Endothelial cell of umbilical vein (primary cell): ENCODE results near the gene BBX. TPM values are rescaled to one million over a fixed set of nuclear protein-coding genes. Genes with fewer than 3 reads are reported as not detected.

Source experiments
- BruUV-seq: library from RNA; stranded (reverse); fragments of 400-500 nt; replicated peaks from 2 replicates; lab custom pipeline; 2021; lab: Mats Ljungman, UMichigan
- CTCF ChIA-PET: fragments of 300-600, 350-600 bp; sonication (Branson Sonifier 250); formaldehyde crosslinking; loops from one replicate; lab custom pipeline; 2021; ENCODE audit warnings: antibody characterized with exemption, inconsistent platforms; lab: Charles Lee
- POLR2A ChIA-PET: fragments of 300-600, 350-600 bp; sonication (Branson Sonifier 250); formaldehyde crosslinking; loops from one replicate; lab custom pipeline; 2021; ENCODE audit warnings: antibody characterized with exemption, inconsistent platforms; lab: Charles Lee
- DNase-seq: peaks from one replicate; pipeline ENCODE4 v3.0.0-alpha.2; 2011; ENCODE audit warnings: low read depth, low spot score
- FAIRE-seq: peaks from 2 replicates; lab custom pipeline; 2011; peaks lifted over from hg19 to GRCh38; lab: Jason Lieb, UNC
- H2AFZ ChIP-seq: 2 replicates; pipeline ENCODE4 v1.6.0; 2012; ENCODE audit warnings: low read depth, low read length, control low read depth, inconsistent platforms
- H3K27ac ChIP-seq: 2 replicates; pipeline ENCODE4 v1.5.1; 2011; ENCODE audit warnings: low read depth, mild to moderate bottlenecking, control low read depth, low read length, moderate library complexity; ENCODE audit not compliant: insufficient read depth
- H3K27me3 ChIP-seq, 2 experiments: 2 replicates each; pipeline versions ENCODE4 v1.6.0 to v1.6.1; 2011; ENCODE audit warnings: low read length in 2 of 2, mixed read lengths in 1 of 2; ENCODE audit not compliant: control insufficient read depth in 2 of 2, insufficient read depth in 2 of 2
- H3K36me3 ChIP-seq, 2 experiments: 2 replicates in 1 of 2; 3 replicates in 1 of 2; pipeline ENCODE4 v1.5.1; 2011; ENCODE audit warnings: low read length in 2 of 2, mild to moderate bottlenecking in 1 of 2, moderate library complexity in 1 of 2; ENCODE audit not compliant: control insufficient read depth in 2 of 2, insufficient read depth in 2 of 2; ENCODE audit errors: extremely low read depth in 1 of 2
- H3K4me1 ChIP-seq: 3 replicates; pipeline ENCODE4 v1.5.1; 2011; ENCODE audit warnings: mild to moderate bottlenecking, low read length; ENCODE audit not compliant: control insufficient read depth, insufficient read depth; ENCODE audit errors: extremely low read depth
- H3K4me2 ChIP-seq: 2 replicates; pipeline ENCODE4 v1.6.1; 2011; ENCODE audit warnings: low read length, control low read depth, mixed read lengths; ENCODE audit not compliant: insufficient read depth
- H3K4me3 ChIP-seq, 3 experiments: fragments of 200-600 bp in 1 of 3; sonication (generic), shearing (Covaris generic) in 1 of 3; replicated peaks in 1 of 3; 2 replicates each; pipeline ENCODE4 v1.5.1; 2011 to 2016; ENCODE audit warnings: control low read depth in 3 of 3, low read length in 3 of 3, mild to moderate bottlenecking in 2 of 3, inconsistent platforms in 1 of 3, low read depth in 1 of 3, moderate library complexity in 1 of 3; ENCODE audit not compliant: insufficient read depth in 1 of 3
- H3K79me2 ChIP-seq: 2 replicates; pipeline ENCODE4 v1.6.0; 2012; ENCODE audit warnings: low read length, inconsistent platforms; ENCODE audit not compliant: control insufficient read depth, insufficient read depth
- H3K9ac ChIP-seq: replicated peaks from 2 replicates; pipeline ENCODE3; 2011; ENCODE audit warnings: low read length, control low read depth; ENCODE audit not compliant: insufficient read depth; ENCODE audit errors: extremely low read depth
- H3K9me1 ChIP-seq: replicated peaks from 3 replicates; pipeline ENCODE4 v1.6.0; 2011; ENCODE audit warnings: mild to moderate bottlenecking, low read length; ENCODE audit not compliant: control insufficient read depth, insufficient read depth; ENCODE audit errors: extremely low read depth
- H3K9me3 ChIP-seq: replicated peaks from 2 replicates; pipeline ENCODE4 v1.5.1; 2012; ENCODE audit warnings: low read length, inconsistent platforms; ENCODE audit not compliant: control insufficient read depth, insufficient read depth
- H4K20me1 ChIP-seq: replicated peaks from 2 replicates; pipeline ENCODE3; 2011; ENCODE audit warnings: mild to moderate bottlenecking, low read length; ENCODE audit not compliant: control insufficient read depth, insufficient read depth; ENCODE audit errors: extremely low read depth
- CTCF ChIP-seq, 2 donors: IDR thresholded peaks; 1 replicate in 1 of 2; 2 replicates in 1 of 2; pipeline ENCODE4 v1.5.1; 2011; ENCODE audit warnings: low read length in 2 of 2, mild to moderate bottlenecking in 2 of 2, moderate library complexity in 2 of 2, control low read depth in 1 of 2, inconsistent platforms in 1 of 2, low read depth in 1 of 2; ENCODE audit not compliant: insufficient read depth in 1 of 2; ENCODE audit errors: extremely low read depth in 1 of 2
- MAX ChIP-seq: IDR thresholded peaks from 2 replicates; pipeline ENCODE4 v1.6.1; 2011; ENCODE audit not compliant: insufficient read depth, insufficient read length
- dilution Hi-C: fragments of 300-500 bp; cut with MboI; formaldehyde crosslinking; loops from one replicate; pipeline ENCODE4 v1.15.0; 2019; ENCODE audit warnings: low sequenced_read_pairs; ENCODE audit not compliant: extremely low pct_ligation_motif_present
- intact Hi-C: fragments of 100-400 bp; cut with micrococcal nuclease; formaldehyde crosslinking; loops from one replicate; pipeline ENCODE4 v1.10.0; 2022
- polyA plus RNA-seq, 4 experiments: library from polyadenylated mRNA; depleted of rRNA in 3 of 4; stranded (reverse) in 3 of 4; unstranded in 1 of 4; fragments of >200 nt; gene quantifications; 2 replicates each; pipeline versions ENCODE4 v1.2.1 to v1.2.3, GENCODE V29; 2011 to 2012; ENCODE audit warnings: missing spikeins in 1 of 4
- total RNA-seq: library from RNA; stranded (reverse); gene quantifications from 2 replicates; pipeline ENCODE4 v1.2.3, GENCODE V29; 2021

Gene BBX
- total and polyA plus RNA-seq, 2 donors (not counting 3 experiments of a cell fraction or from before 2014, with no cell fraction given) = 21.4 to 43.4 TPM

- DNase-seq = no peak
- CTCF ChIA-PET = interaction anchor here (1.0 to 2.3 kb wide), 3 partner anchors 9 to 683 kb away, joined by 4 to 7 read pairs (median 4); no protein-coding TSS in a partner anchor
These were observed 272.1 kb downstream of the BBX start for GRCh38 chr3:107794664-107795443.

More at GRCh38 chr3:107794664-107795443, 272.1 kb downstream of the BBX start:
- Histone ChIP-seq H3K9me3 (no peaks in the 10 kb centered on the region), H3K36me3 (peaks cover 0 to 7% of the 10 kb centered on the region in 2 experiments), H3K9ac (no peak overlapping the region), H3K9me1 (no peaks in the 10 kb centered on the region), H2AFZ (no peak overlapping the region), H3K27ac (no peak overlapping the region), H3K4me3 (no peak overlapping the region), H4K20me1 (no peaks in the 10 kb centered on the region), H3K79me2 (no peaks in the 10 kb centered on the region), H3K4me1 (no peaks in the 10 kb centered on the region), H3K27me3 (no peaks in the 10 kb centered on the region), H3K4me2 (no peak overlapping the region)
- TF ChIP-seq MAX (no peak), CTCF (IDR thresholded peaks at IDR 0.05; ENCODE audit: extremely low read depth in 1 of 2, insufficient read depth in 1 of 2, low read depth in 1 of 2, low read length in 2 of 2) (peak in 1 of 2 donors; percentile 4)
- BruUV-seq = no TSS peak
- FAIRE-seq = no peak
- POLR2A ChIA-PET = no interaction called here
- intact Hi-C loops = loop anchor here (1.0 kb wide), 1 partner anchor 41 kb away; no protein-coding TSS in a partner anchor
- dilution Hi-C loops = no loop called here
